Measurements from ENCODE around the gene KRTAP4-6.

- TF ChIP-seq CTCF (IDR thresholded peaks at IDR 0.05; ENCODE audit: poor library complexity) (no peak), EZH2 (IDR thresholded peaks at IDR 0.05; ENCODE audit: borderline replicate concordance) (no peak)
These were observed 44.3 kb downstream of the KRTAP4-6 start for GRCh38 chr17:41096055-41096454.

Measured in hepatocyte (in vitro differentiated cells).